ENCODE measurements around the gene CMPK2.

The CMPK2 gene

GRCh38 chr2:6845312-6845711 lies 20.4 kb downstream of the CMPK2 start:
- H3K4me3 ChIP-seq (ENCODE audit: low read length, poor library complexity, severe bottlenecking), result no peak overlapping the region
- peaks cover 12% of the 10 kb centered on the region for H3K4me1 ChIP-seq (ENCODE audit: insufficient read depth, low read length, poor library complexity, severe bottlenecking)
- peaks cover 17% of the 10 kb centered on the region for H3K36me3 ChIP-seq (ENCODE audit: insufficient read depth, low read length)
- no peak overlapping the region for H3K9ac ChIP-seq (ENCODE audit: low read depth, low read length, poor library complexity, severe bottlenecking)
- H3K79me2 ChIP-seq (ENCODE audit: insufficient read depth, low read length), result no peaks in the 10 kb centered on the region
- no peaks in the 10 kb centered on the region for H3K27me3 ChIP-seq (ENCODE audit: insufficient read depth, low read length, poor library complexity, severe bottlenecking)
- no peaks in the 10 kb centered on the region for H3F3A ChIP-seq (ENCODE audit: low read depth)
- peaks cover 32% of the 10 kb centered on the region; the same call in 1 of the 2 replicates for H3K9me3 ChIP-seq (ENCODE audit: insufficient read depth, low read depth, low read length)
- TF ChIP-seq EZH2phosphoT487 (IDR thresholded peaks at IDR 0.05; ENCODE audit: borderline replicate concordance) (no peak), CTCF (conservative IDR thresholded peaks at IDR 0.05; ENCODE audit: low read length) (no peak)
- H3K4me2 ChIP-seq (ENCODE audit: low read depth, low read length, poor library complexity, severe bottlenecking), result no peak overlapping the region
- H3K9me2 ChIP-seq (replicated peaks; ENCODE audit: low read depth, low read length), result no peaks in the 10 kb centered on the region
- no peaks in the 10 kb centered on the region for H4K20me1 ChIP-seq (ENCODE audit: insufficient read depth, low read length, poor library complexity, severe bottlenecking)
- H2AFZ ChIP-seq (ENCODE audit: low read length), result no peak overlapping the region

- H3K9me2 ChIP-seq (replicated peaks; ENCODE audit: low read depth, low read length), result no peaks in the 10 kb centered on the region
- H3K4me3 ChIP-seq (ENCODE audit: low read length, poor library complexity, severe bottlenecking), result no peak overlapping the region
- no peaks in the 10 kb centered on the region for H3K27me3 ChIP-seq (ENCODE audit: insufficient read depth, low read length, poor library complexity, severe bottlenecking)
- peaks cover 8% of the 10 kb centered on the region; the same call in 1 of the 2 replicates for H3K36me3 ChIP-seq (ENCODE audit: insufficient read depth, low read length)
- H4K20me1 ChIP-seq (ENCODE audit: insufficient read depth, low read length, poor library complexity, severe bottlenecking), result no peaks in the 10 kb centered on the region
- no peak overlapping the region for H3K9ac ChIP-seq (ENCODE audit: low read depth, low read length, poor library complexity, severe bottlenecking)
- H3F3A ChIP-seq (ENCODE audit: low read depth), result no peaks in the 10 kb centered on the region
- peaks cover 29% of the 10 kb centered on the region; the same call in 1 of the 2 replicates for H3K9me3 ChIP-seq (ENCODE audit: insufficient read depth, low read depth, low read length)
- no peaks in the 10 kb centered on the region for H3K4me1 ChIP-seq (ENCODE audit: insufficient read depth, low read length, poor library complexity, severe bottlenecking)
- TF ChIP-seq CTCF (conservative IDR thresholded peaks at IDR 0.05; ENCODE audit: low read length) (no peak), EZH2phosphoT487 (IDR thresholded peaks at IDR 0.05; ENCODE audit: borderline replicate concordance) (no peak)
- no peaks in the 10 kb centered on the region for H3K79me2 ChIP-seq (ENCODE audit: insufficient read depth, low read length)
- no peak overlapping the region for H2AFZ ChIP-seq (ENCODE audit: low read length)
- H3K4me2 ChIP-seq (ENCODE audit: low read depth, low read length, poor library complexity, severe bottlenecking), result no peak overlapping the region
Measured at GRCh38 chr2:6841537-6842287, 24.0 kb downstream of the CMPK2 start.

- Histone ChIP-seq H3K79me2 (ENCODE audit: insufficient read depth, low read length) (no peaks in the 10 kb centered on the region), H3K36me3 (ENCODE audit: insufficient read depth, low read length) (0 out of 2 replicates have a peak, but pooled peaks cover 2% of the 10 kb centered on the region), H4K20me1 (ENCODE audit: insufficient read depth, low read length, poor library complexity, severe bottlenecking) (no peaks in the 10 kb centered on the region), H3K4me3 (ENCODE audit: low read length, poor library complexity, severe bottlenecking) (no peak overlapping the region), H3K9ac (ENCODE audit: low read depth, low read length, poor library complexity, severe bottlenecking) (no peak overlapping the region), H2AFZ (ENCODE audit: low read length) (no peak overlapping the region), H3K4me2 (ENCODE audit: low read depth, low read length, poor library complexity, severe bottlenecking) (no peak overlapping the region), H3F3A (ENCODE audit: low read depth) (no peaks in the 10 kb centered on the region), H3K9me3 (ENCODE audit: insufficient read depth, low read depth, low read length) (peaks cover 10% of the 10 kb centered on the region; the same call in 1 of the 2 replicates), H3K4me1 (ENCODE audit: insufficient read depth, low read length, poor library complexity, severe bottlenecking) (peaks cover 13% of the 10 kb centered on the region), H3K27me3 (ENCODE audit: insufficient read depth, low read length, poor library complexity, severe bottlenecking) (no peaks in the 10 kb centered on the region), H3K9me2 (replicated peaks; ENCODE audit: low read depth, low read length) (no peaks in the 10 kb centered on the region)
- TF ChIP-seq EZH2phosphoT487 (IDR thresholded peaks at IDR 0.05; ENCODE audit: borderline replicate concordance), result no peak
- TF ChIP-seq CTCF (conservative IDR thresholded peaks at IDR 0.05; ENCODE audit: low read length), result no peak
Measured at GRCh38 chr2:6838673-6839319, 26.9 kb downstream of the CMPK2 start.
